ENCODE measurements around the gene SPHKAP.

DNA sequence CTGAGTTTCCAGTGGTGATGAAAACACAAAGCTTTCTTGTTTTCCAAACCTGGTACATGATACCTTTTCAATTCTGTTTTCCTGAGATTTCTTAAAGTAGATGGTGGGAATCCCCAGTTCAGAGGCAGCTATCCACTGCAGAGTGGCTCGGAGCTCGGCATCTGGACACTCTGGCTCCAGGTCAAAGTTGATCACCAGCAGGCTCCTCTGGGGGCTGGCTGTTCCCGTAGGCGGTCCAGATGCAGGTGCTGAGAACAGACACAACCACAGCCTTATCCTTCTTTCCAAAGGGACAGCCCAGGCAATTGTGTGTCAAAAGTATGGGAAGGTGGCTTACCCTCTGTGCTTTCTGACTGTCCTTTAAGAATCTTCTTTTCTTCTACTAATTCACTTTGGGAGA lies 190.6 kb downstream of the SPHKAP start:
- TF ChIP-seq, protein P1, sequence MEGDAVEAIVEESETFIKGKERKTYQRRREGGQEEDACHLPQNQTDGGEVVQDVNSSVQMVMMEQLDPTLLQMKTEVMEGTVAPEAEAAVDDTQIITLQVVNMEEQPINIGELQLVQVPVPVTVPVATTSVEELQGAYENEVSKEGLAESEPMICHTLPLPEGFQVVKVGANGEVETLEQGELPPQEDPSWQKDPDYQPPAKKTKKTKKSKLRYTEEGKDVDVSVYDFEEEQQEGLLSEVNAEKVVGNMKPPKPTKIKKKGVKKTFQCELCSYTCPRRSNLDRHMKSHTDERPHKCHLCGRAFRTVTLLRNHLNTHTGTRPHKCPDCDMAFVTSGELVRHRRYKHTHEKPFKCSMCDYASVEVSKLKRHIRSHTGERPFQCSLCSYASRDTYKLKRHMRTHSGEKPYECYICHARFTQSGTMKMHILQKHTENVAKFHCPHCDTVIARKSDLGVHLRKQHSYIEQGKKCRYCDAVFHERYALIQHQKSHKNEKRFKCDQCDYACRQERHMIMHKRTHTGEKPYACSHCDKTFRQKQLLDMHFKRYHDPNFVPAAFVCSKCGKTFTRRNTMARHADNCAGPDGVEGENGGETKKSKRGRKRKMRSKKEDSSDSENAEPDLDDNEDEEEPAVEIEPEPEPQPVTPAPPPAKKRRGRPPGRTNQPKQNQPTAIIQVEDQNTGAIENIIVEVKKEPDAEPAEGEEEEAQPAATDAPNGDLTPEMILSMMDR (IDR thresholded peaks at IDR 0.05) = no peak
- no peak for TF ChIP-seq POLR2A (IDR thresholded peaks at IDR 0.05)

Data from Peyer's patch (tissue), 4 donors.